Osteoblast (primary cell): Measurements from ENCODE around the gene ZDHHC18. TPM values are rescaled to one million over a fixed set of nuclear protein-coding genes. Genes with fewer than 3 reads are reported as not detected.
"Not testable (repeated sequence)": the region's sequence is repeated elsewhere in the genome, so short reads cannot be mapped to it uniquely, and the experiment has no call there.

Source experiments
- DNase-seq: peaks from one replicate; pipeline ENCODE4 v3.0.0; 2011; ENCODE audit warnings: low spot score, mixed read lengths; ENCODE audit not compliant: insufficient read length; ENCODE audit errors: missing footprints
- H2AFZ ChIP-seq: 2 replicates; pipeline ENCODE4 v1.6.0; 2011; ENCODE audit warnings: mild to moderate bottlenecking, low read length
- H3K27ac ChIP-seq: 2 replicates; pipeline ENCODE4 v1.5.1; 2011; ENCODE audit warnings: mild to moderate bottlenecking, low read depth, low read length, moderate library complexity
- H3K27me3 ChIP-seq: 2 replicates; pipeline ENCODE4 v1.6.0; 2012; ENCODE audit warnings: mild to moderate bottlenecking, control low read depth, inconsistent platforms, low read length, moderate library complexity; ENCODE audit not compliant: insufficient read depth
- H3K36me3 ChIP-seq: 2 replicates; pipeline ENCODE4 v1.5.1; 2011; ENCODE audit warnings: mild to moderate bottlenecking, low read length, control low read depth, moderate library complexity; ENCODE audit not compliant: insufficient read depth
- H3K4me1 ChIP-seq: 2 replicates; pipeline ENCODE4 v1.5.1; 2011; ENCODE audit warnings: mild to moderate bottlenecking, low read length, control low read depth, moderate library complexity; ENCODE audit not compliant: insufficient read depth
- H3K4me2 ChIP-seq: 2 replicates; pipeline ENCODE4 v1.6.0; 2011; ENCODE audit warnings: mild to moderate bottlenecking, low read length; ENCODE audit not compliant: insufficient read depth
- H3K4me3 ChIP-seq: fragments of 200-600 bp; sonication (generic); 3 replicates; pipeline ENCODE4 v1.5.1; 2012; ENCODE audit warnings: mild to moderate bottlenecking, low read length, inconsistent platforms; ENCODE audit not compliant: insufficient read depth
- H3K79me2 ChIP-seq: 2 replicates; pipeline ENCODE4 v1.6.0; 2012; ENCODE audit warnings: mild to moderate bottlenecking, low read length, control low read depth, inconsistent platforms; ENCODE audit not compliant: insufficient read depth
- H3K9me3 ChIP-seq: 2 replicates; pipeline ENCODE4 v1.5.1; 2011; ENCODE audit warnings: low read depth, low read length, control low read depth
- H4K20me1 ChIP-seq: 2 replicates; pipeline ENCODE4 v1.6.0; 2012; ENCODE audit warnings: mild to moderate bottlenecking, low read length, control low read depth; ENCODE audit not compliant: insufficient read depth
- CTCF ChIP-seq: IDR thresholded peaks from 2 replicates; pipeline ENCODE4 v1.5.1; 2011; ENCODE audit warnings: mild to moderate bottlenecking, low read depth, low read length, moderate library complexity; ENCODE audit errors: extremely low read depth
- total RNA-seq: library from RNA; depleted of rRNA; stranded (reverse); fragments of >200 nt; gene quantifications from 2 replicates; pipeline ENCODE4 v1.2.3, GENCODE V29; 2012

The ZDHHC18 gene
- total RNA-seq, 1 donor: 7.6 TPM

- Histone ChIP-seq H3K4me3 (no peak overlapping the region), H3K79me2 (peaks cover 52% of the 10 kb centered on the region), H3K36me3 (peaks cover 47% of the 10 kb centered on the region), H3K4me2 (no peak overlapping the region), H3K27me3 (no peaks in the 10 kb centered on the region), H3K4me1 (peaks cover 14% of the 10 kb centered on the region), H4K20me1 (peaks cover 35% of the 10 kb centered on the region), H2AFZ (no peak overlapping the region), H3K9me3 (no peaks in the 10 kb centered on the region), H3K27ac (no peak overlapping the region)
- no peak for DNase-seq
- TF ChIP-seq CTCF: no peak
Observed at GRCh38 chr1:26831546-26832248, 5.2 kb downstream of the ZDHHC18 start.

- TF ChIP-seq CTCF: no peak
- no peak overlapping the region for H3K27ac ChIP-seq
- H3K36me3 ChIP-seq: peaks cover 47% of the 10 kb centered on the region
- H3K4me2 ChIP-seq: no peak overlapping the region
- peaks cover 14% of the 10 kb centered on the region for H3K4me1 ChIP-seq
- no peak overlapping the region for H3K4me3 ChIP-seq
- no peaks in the 10 kb centered on the region for H3K27me3 ChIP-seq
- DNase-seq: no peak
- no peaks in the 10 kb centered on the region for H3K9me3 ChIP-seq
- H4K20me1 ChIP-seq: peaks cover 35% of the 10 kb centered on the region
- H3K79me2 ChIP-seq: peaks cover 46% of the 10 kb centered on the region
- H2AFZ ChIP-seq: no peak overlapping the region
Observed at GRCh38 chr1:26832249-26832960, 5.9 kb downstream of the ZDHHC18 start.

GRCh38 chr1:26833432-26834405, 7.2 kb downstream of the ZDHHC18 start:
- Histone ChIP-seq H4K20me1 (peaks cover 32% of the 10 kb centered on the region), H3K4me3 (no peak overlapping the region), H3K4me1 (peaks cover 3% of the 10 kb centered on the region), H3K4me2 (no peak overlapping the region), H3K27me3 (no peaks in the 10 kb centered on the region), H3K9me3 (no peaks in the 10 kb centered on the region), H3K27ac (no peak overlapping the region), H3K36me3 (peaks cover 55% of the 10 kb centered on the region), H3K79me2 (peaks cover 35% of the 10 kb centered on the region), H2AFZ (no peak overlapping the region)
- TF ChIP-seq CTCF: no peak
- no peak for DNase-seq

- H3K27me3 ChIP-seq, H3K27ac ChIP-seq, H3K4me3 ChIP-seq, H4K20me1 ChIP-seq, H3K4me1 ChIP-seq, H3K79me2 ChIP-seq, H3K9me3 ChIP-seq, DNase-seq, H2AFZ ChIP-seq, H3K4me2 ChIP-seq: not testable (repeated sequence)
- H3K36me3 ChIP-seq: peaks cover 49% of the 10 kb centered on the region
Observed at GRCh38 chr1:26837665-26838064, 11.2 kb downstream of the ZDHHC18 start.
